K562 (cell line): Measurements from ENCODE around the gene FGFRL1. TPM values are rescaled to one million over a fixed set of nuclear protein-coding genes. Genes with fewer than 3 reads are reported as not detected.

Experiments
- ATAC-seq: fragments of 200-7000 bp; cut with Tn5 transposase; 3 replicates; pipeline ENCODE4 v1.9.1; 2020; ENCODE audit warnings: moderate library complexity
- BruUV-seq: library from RNA; stranded (reverse); fragments of 400-500 nt; replicated peaks from 2 replicates; lab custom pipeline; 2021; lab: Mats Ljungman, UMichigan
- CTCF ChIA-PET: fragments of 300-600 bp; formaldehyde crosslinking; extraction: SDS; loops from one replicate; lab custom pipeline; 2021; ENCODE audit warnings: low intra/inter-chr PET ratio; lab: Yijun Ruan, JAX
- POLR2A ChIA-PET: fragments of 300-600, 350-650 bp; sonication (Branson Sonifier 250); formaldehyde crosslinking; extraction: SDS; loops from one replicate; lab custom pipeline; 2021; ENCODE audit warnings: antibody characterized with exemption, inconsistent platforms; lab: Yijun Ruan, JAX
- DNase-seq, 4 experiments: peaks; one replicate each; pipeline versions ENCODE4 v3.0.0 to v3.0.0-alpha.2; 2011 to 2018; ENCODE audit warnings: low spot score in 3 of 4, mixed read lengths in 3 of 4; ENCODE audit errors: extremely low read depth in 1 of 4
- FAIRE-seq: peaks from 2 replicates; lab custom pipeline; 2011; peaks lifted over from hg19 to GRCh38; lab: Jason Lieb, UNC
- H2AFZ ChIP-seq: 2 replicates; pipeline ENCODE4 v1.6.0; 2011; ENCODE audit warnings: low read depth, low read length, control low read depth, inconsistent platforms
- H3K27ac ChIP-seq: fragments of 200-600 bp; 3 replicates; pipeline ENCODE4 v1.8.0; 2011; ENCODE audit warnings: low read depth, mild to moderate bottlenecking, control low read depth, inconsistent platforms, low read length, moderate library complexity, mixed read lengths; ENCODE audit errors: extremely low read depth
- H3K27me3 ChIP-seq, 2 experiments: fragments of 300-600 bp in 1 of 2; 2 replicates in 1 of 2; 3 replicates in 1 of 2; pipeline versions ENCODE4 v1.6.0 to v1.8.0; 2011; ENCODE audit warnings: inconsistent platforms in 2 of 2, low read length in 2 of 2, mild to moderate bottlenecking in 1 of 2, mixed read lengths in 1 of 2, moderate library complexity in 1 of 2; ENCODE audit not compliant: control insufficient read depth in 2 of 2, insufficient read depth in 2 of 2
- H3K36me3 ChIP-seq: fragments of 300-600 bp; 3 replicates; pipeline ENCODE4 v1.8.0; 2011; ENCODE audit warnings: mild to moderate bottlenecking, low read length, inconsistent platforms; ENCODE audit not compliant: control insufficient read depth, insufficient read depth
- H3K4me1 ChIP-seq, 2 experiments: fragments of 200-600 bp in 1 of 2; replicated peaks in 1 of 2; 2 replicates in 1 of 2; 3 replicates in 1 of 2; pipeline versions ENCODE4 v1.5.1 to v1.8.0; 2011; ENCODE audit warnings: inconsistent platforms in 2 of 2, low read length in 2 of 2, mild to moderate bottlenecking in 1 of 2, mixed read lengths in 1 of 2, moderate library complexity in 1 of 2; ENCODE audit not compliant: control insufficient read depth in 2 of 2, insufficient read depth in 2 of 2
- H3K4me2 ChIP-seq: 2 replicates; pipeline ENCODE4 v1.6.1; 2011; ENCODE audit warnings: low read length, control low read depth, inconsistent platforms, mixed read lengths; ENCODE audit not compliant: insufficient read depth
- H3K4me3 ChIP-seq: fragments of 200-600 bp; sonication (generic), shearing (Covaris generic); 2 replicates; pipeline ENCODE4 v1.5.1; 2016; ENCODE audit warnings: control low read depth, inconsistent platforms
- H3K79me2 ChIP-seq: fragments of 200-600 bp; 3 replicates; pipeline ENCODE4 v1.8.0; 2011; ENCODE audit warnings: low read length, inconsistent platforms; ENCODE audit not compliant: control insufficient read depth, insufficient read depth
- H3K9ac ChIP-seq, 2 experiments: 2 replicates each; pipeline versions ENCODE4 v1.6.0 to v1.6.1; 2011; ENCODE audit warnings: low read depth in 2 of 2, low read length in 2 of 2, control low read depth in 1 of 2, inconsistent platforms in 1 of 2, mild to moderate bottlenecking in 1 of 2, mixed read lengths in 1 of 2; ENCODE audit not compliant: insufficient read depth in 1 of 2
- H3K9me1 ChIP-seq: one replicate; pipeline ENCODE4 v1.6.0; 2011; ENCODE audit warnings: inconsistent platforms, mild to moderate bottlenecking, low read length, moderate library complexity; ENCODE audit not compliant: control insufficient read depth, insufficient read depth
- H3K9me3 ChIP-seq: replicated peaks from 2 replicates; pipeline ENCODE4 v1.5.1; 2011; ENCODE audit warnings: low read depth, low read length, inconsistent platforms; ENCODE audit not compliant: control insufficient read depth, insufficient read depth
- H4K20me1 ChIP-seq: replicated peaks from 2 replicates; pipeline ENCODE4 v1.6.1; 2011; ENCODE audit warnings: low read length, inconsistent platforms, mixed read lengths; ENCODE audit not compliant: control insufficient read depth, insufficient read depth
- EGR1 ChIP-seq: fragments of 450-650 bp; conservative IDR thresholded peaks from 2 replicates; pipeline ENCODE4 v1.6.1; 2017; ENCODE audit warnings: mild to moderate bottlenecking
- NEUROD1 ChIP-seq: fragments of 150-350 bp; IDR thresholded peaks from 2 replicates; pipeline ENCODE4 v1.6.1; 2014; ENCODE audit warnings: borderline replicate concordance, low read length, low read depth; ENCODE audit not compliant: partially characterized antibody
- NFIC ChIP-seq: fragments of 450-650 bp; IDR thresholded peaks from 2 replicates; pipeline ENCODE4 v1.6.1; 2017; ENCODE audit warnings: mild to moderate bottlenecking, inconsistent platforms
- WGBS: fragments of 100-300 bp; shearing (Covaris generic); methylation state at CpG from one replicate; pipeline ENCODE4 v1.1.6; 2016; ENCODE audit warnings: low coverage, mixed read lengths; ENCODE audit not compliant: insufficient coverage; ENCODE audit errors: missing lambda C conversion rate; 5-methylcytosine and 5-hydroxymethylcytosine counted together
- in situ Hi-C: fragments of 300-500 bp; cut with MboI; formaldehyde crosslinking; loops from 4 replicates; pipeline ENCODE4 v1.15.0; 2018; ENCODE audit warnings: inconsistent platforms, mixed read lengths
- intact Hi-C: fragments of 100-400 bp; cut with micrococcal nuclease; formaldehyde crosslinking; loops from 2 replicates; pipeline ENCODE4 v1.14.2; 2022
- polyA plus RNA-seq, 8 experiments: library from polyadenylated mRNA; depleted of rRNA in 4 of 8; stranded (reverse) in 5 of 8; unstranded in 3 of 8; fragments of >200 nt; fragmentation: Nextera tagmentation in 2 of 8; fragmentation: Illumina TruSeq in 1 of 8; extraction: Ambion mirVana in 2 of 8; extraction: Trizol in 1 of 8; gene quantifications; 2 replicates each; pipeline versions ENCODE4 v1.2.1 to v1.2.3, GENCODE V29; 2011 to 2014; ENCODE audit warnings: inconsistent platforms in 1 of 8, missing spikeins in 1 of 8
- total RNA-seq, 7 experiments: library from RNA; depleted of rRNA in 6 of 7; stranded (reverse); fragments of >200 nt in 6 of 7; fragmentation: Illumina TruSeq in 2 of 7; extraction: Trizol in 2 of 7; gene quantifications; 2 replicates each; pipeline versions ENCODE4 v1.2.1 to v1.2.3, GENCODE V29; 2011 to 2021; ENCODE audit warnings: low replicate concordance in 1 of 7
- TF ChIP-seq, protein P1 (sequence below): sonication (generic); formaldehyde crosslinking; IDR thresholded peaks from 2 replicates; pipeline ENCODE4 v1.5.0; 2020; ENCODE audit warnings: missing genetic modification reagents

The FGFRL1 gene
- total and polyA plus RNA-seq, 9 of the 15 experiments (the other 6 are each of a cell fraction or from before 2014, with no cell fraction given), result 0.34 to 49.9 (median 14.6) TPM

DNA sequence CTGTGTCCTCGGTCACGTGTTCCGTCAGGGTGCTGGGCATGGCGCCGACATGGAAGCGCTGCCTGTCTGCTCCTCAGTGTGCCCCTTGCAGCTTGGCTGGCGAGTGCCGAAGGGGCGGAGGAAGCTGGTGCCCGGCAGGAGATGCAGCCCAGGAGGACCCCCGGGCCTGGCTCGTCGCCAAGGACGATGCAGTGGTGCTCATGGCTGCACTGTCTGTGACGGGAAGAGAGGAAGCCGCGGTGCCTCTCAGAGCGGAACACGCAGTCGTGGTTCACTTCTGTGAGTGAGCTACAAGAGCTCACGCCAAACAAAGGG is 38.1 kb downstream of the FGFRL1 start:
- Histone ChIP-seq H3K9me1 (no peaks in the 10 kb centered on the region), H3K27me3 (peaks cover 31 to 59% of the 10 kb centered on the region in 2 experiments), H2AFZ (no peak overlapping the region), H3K36me3 (no peaks in the 10 kb centered on the region), H3K4me3 (no peak overlapping the region), H3K4me1 (peaks cover 1 to 45% of the 10 kb centered on the region in 2 experiments; a peak in 3 of 5 replicates), H3K4me2 (no peak overlapping the region), H3K27ac (no peak overlapping the region), H4K20me1 (no peaks in the 10 kb centered on the region), H3K9me3 (peaks cover 3% of the 10 kb centered on the region), H3K9ac (no peak overlapping the region), H3K79me2 (no peaks in the 10 kb centered on the region)
- in situ Hi-C loops (no loop called here), intact Hi-C loops (loop anchor here (10.0 kb wide), 1 partner anchor 55 kb away; the partner anchor contains the start of gene SLC26A1)
- DNase-seq (no peak), ATAC-seq (no peak), FAIRE-seq (no peak)
- CTCF ChIA-PET, result no interaction called here
- POLR2A ChIA-PET, result no interaction called here
- 24% methylated on average over 21 of the region's 21 CpGs for WGBS
- no TSS peak for BruUV-seq
- no peak for TF ChIP-seq EGR1
- peak; percentile 52 for TF ChIP-seq NFIC
- TF ChIP-seq, protein P1, sequence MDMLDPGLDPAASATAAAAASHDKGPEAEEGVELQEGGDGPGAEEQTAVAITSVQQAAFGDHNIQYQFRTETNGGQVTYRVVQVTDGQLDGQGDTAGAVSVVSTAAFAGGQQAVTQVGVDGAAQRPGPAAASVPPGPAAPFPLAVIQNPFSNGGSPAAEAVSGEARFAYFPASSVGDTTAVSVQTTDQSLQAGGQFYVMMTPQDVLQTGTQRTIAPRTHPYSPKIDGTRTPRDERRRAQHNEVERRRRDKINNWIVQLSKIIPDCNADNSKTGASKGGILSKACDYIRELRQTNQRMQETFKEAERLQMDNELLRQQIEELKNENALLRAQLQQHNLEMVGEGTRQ, result peak; percentile 33; the same call in 1 of the 2 replicates
- no peak for TF ChIP-seq NEUROD1
